GM03348 (cell line): ENCODE measurements around the gene FEM1A.
A peak's percentile ranks its signal among the peaks of the same experiment; 100 is the strongest.
"Not testable (repeated sequence)": the region's sequence is repeated elsewhere in the genome, so short reads cannot be mapped to it uniquely, and the experiment has no call there.

Experiments used
- DNase-seq: peaks from one replicate; pipeline ENCODE4 v3.0.0; 2012; ENCODE audit warnings: low spot score

Gene FEM1A

GRCh38 chr19:4773047-4773640 lies 18.4 kb upstream of the FEM1A start:
- DNase-seq, result no peak

DNA sequence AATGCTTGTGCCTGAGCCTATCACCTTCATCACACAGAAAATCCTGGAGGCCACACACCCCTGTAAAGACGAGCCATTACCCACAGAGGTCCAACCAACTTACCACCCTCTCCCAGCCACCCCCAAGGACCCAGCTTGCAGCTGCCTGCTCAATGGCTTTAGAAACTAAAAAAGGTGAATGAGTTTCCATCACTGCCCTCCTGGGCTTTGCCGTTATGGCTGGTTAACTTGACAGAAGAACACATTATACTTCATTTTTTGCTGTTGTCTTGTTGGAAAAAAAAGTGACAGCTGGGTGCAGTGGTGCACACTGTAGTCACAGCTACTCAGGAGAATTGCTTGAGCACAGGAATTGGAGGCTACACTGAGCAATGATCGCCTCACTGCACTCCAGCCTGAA lies 17.4 kb upstream of the FEM1A start:
- no peak for DNase-seq

DNA sequence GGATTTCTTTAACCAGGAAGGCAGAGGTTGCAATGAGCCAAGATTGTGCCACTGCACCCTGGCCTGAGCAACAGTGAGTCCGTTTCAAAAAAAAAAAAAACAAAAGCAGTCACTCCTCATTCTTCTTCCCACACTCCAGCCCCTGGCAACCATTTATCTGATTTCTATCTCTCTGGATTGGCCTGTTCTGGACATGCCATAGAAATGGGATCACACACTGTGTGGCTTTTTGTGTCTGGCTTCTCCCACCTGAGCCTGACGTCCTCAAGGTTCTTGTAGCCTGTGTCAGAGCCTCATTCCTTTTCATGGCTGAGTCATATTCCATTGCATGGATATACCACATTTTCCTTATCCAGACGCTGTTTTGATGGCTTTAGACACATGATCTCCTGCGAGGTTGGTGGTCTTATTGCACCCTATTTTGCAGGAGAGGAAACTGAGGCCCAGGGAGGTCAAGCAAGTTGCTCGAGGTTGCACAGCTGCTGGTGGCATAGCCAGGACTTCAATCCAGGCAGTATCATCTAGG lies 15.8 kb upstream of the FEM1A start:
- DNase-seq, result no peak

DNA sequence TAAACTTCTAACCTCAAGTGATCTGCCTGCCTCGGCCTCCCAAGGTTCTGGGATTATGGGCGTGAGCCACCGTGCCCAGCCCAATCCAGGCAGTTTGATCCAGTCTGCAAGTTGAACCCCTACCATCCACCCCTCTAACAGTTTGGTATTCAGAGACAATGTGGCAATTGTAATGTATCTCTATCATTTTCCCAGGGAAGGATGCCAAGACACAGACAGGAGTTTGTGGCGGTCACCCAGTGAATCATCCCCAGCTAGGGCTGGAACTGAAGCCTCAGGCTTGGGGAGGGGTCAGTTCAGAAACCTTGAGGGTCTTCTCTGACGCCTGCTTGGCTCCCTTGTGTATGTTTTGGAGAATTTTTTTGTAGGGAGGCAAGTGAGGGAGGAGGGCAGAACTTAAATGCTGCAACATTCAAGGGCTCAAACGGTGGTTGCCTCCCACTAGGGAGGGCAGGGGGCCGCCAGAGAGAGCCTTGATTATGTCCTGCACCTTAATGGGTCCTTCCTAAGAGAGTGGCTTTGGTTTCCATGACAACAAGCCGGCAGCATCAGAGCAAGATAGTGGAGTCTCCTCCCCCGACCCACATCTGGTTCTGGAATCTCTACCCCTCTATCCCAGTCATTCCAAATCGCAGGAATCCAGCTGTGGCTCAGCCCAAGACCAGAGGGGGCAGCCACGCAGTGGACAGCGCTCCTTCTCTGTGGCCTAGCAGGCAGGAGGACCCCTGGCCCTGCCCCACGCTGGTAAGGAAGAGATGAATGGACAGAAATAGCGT lies 14.9 kb upstream of the FEM1A start:
- no peak for DNase-seq

- DNase-seq, result not testable (repeated sequence)
These were observed 13.4 kb upstream of the FEM1A start for GRCh38 chr19:4778124-4778523.

DNA sequence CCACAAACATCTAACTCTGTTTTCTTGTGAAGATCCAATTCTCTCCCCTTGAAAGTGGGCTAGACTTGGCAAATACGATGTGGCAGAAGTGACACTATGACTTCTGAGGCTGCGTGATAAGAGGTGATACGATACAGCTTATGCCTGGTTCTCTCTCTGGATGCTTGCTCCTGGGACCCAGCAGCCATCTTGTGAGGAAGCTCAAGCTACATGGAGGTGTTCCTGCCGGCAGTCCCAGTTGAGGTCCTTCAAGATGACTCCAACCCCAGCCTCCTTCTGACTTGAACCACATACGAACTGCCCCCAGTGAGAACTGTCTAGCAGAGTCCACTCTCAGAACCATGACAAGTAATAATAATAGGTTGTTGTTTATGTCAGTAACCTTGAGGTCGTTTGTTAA lies 10.7 kb upstream of the FEM1A start:
- no peak for DNase-seq

DNA sequence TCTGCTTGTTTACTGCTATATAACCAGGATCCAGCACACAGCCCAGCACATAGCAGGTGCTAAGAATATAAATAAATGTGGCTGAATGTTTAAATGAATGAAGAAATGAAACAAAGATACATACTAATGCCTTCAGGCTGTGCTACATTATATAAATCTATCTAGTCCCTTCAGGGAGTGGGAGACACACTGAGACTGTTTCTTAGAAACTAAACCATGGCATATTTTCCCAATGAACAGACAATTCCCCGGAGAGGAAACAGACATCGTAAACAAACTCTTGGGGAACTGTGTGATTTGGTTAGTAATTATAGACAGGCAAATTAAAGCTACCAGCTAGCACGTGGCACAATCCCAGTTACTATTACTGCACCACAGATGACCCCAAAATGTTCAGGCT lies 9.7 kb upstream of the FEM1A start:
- no peak for DNase-seq

DNA sequence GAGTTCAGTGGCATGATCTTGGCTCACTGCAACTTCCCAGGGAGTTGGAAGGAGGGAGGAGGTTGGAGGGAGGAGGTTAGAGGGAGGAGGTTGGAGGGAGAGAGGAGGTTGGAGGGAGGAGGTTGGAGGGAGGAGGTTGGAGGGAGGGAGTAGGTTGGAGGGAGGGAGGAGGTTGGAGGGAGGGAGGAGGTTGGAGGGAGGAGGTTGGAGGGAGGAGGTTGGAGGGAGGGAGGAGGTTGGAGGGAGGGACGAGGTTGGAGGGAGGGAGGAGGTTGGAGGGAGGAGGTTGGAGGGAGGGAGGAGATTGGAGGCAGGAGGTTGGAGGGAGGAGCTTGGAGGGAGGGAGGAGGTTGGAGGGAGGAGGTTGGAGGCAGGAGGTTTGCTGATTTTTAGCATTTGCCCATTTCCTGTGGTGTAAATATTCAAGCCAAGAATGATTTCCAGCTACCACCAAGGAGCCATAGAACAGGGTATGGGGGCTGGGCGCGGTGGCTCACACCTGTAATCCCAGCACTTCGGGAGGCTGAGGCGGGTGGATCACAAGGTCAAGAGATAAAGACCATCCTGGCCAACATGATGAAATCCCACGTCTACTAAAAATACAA lies 5.0 kb upstream of the FEM1A start:
- not testable (repeated sequence) for DNase-seq

DNA sequence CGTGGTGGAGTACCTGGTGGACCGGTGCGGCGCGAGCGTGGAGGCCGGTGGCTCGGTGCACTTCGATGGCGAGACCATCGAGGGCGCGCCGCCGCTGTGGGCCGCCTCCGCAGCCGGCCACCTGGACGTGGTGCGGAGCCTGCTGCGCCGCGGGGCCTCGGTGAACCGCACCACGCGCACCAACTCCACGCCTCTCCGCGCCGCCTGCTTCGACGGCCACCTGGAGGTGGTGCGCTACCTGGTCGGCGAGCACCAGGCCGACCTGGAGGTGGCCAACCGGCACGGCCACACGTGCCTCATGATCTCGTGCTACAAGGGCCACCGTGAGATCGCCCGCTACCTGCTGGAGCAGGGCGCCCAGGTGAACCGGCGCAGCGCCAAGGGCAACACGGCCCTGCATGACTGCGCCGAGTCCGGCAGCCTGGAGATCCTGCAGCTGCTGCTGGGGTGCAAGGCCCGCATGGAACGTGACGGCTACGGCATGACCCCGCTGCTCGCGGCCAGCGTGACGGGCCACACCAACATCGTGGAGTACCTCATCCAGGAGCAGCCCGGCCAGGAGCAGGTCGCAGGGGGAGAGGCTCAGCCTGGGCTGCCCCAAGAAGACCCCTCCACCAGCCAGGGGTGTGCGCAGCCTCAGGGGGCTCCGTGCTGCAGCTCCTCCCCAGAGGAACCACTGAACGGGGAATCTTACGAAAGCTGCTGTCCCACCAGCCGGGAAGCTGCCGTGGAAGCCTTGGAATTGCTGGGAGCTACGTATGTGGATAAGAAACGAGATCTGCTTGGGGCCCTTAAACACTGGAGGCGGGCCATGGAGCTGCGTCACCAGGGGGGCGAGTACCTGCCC lies 708 bp downstream of the FEM1A start:
- not testable (repeated sequence) for DNase-seq

DNA sequence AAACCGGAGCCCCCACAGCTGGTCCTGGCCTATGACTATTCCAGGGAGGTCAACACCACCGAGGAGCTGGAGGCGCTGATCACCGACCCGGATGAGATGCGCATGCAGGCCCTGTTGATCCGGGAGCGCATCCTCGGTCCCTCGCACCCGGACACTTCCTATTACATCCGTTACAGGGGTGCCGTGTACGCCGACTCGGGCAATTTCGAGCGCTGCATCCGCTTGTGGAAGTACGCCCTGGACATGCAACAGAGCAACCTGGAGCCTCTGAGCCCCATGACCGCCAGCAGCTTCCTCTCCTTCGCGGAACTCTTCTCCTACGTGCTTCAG lies 1.3 kb downstream of the FEM1A start:
- not testable (repeated sequence) for DNase-seq

- DNase-seq, result not testable (repeated sequence)
These were observed 1.7 kb downstream of the FEM1A start for GRCh38 chr19:4793278-4793677.

- no peak for DNase-seq
These were observed 3.4 kb downstream of the FEM1A start for GRCh38 chr19:4794971-4795370.

DNA sequence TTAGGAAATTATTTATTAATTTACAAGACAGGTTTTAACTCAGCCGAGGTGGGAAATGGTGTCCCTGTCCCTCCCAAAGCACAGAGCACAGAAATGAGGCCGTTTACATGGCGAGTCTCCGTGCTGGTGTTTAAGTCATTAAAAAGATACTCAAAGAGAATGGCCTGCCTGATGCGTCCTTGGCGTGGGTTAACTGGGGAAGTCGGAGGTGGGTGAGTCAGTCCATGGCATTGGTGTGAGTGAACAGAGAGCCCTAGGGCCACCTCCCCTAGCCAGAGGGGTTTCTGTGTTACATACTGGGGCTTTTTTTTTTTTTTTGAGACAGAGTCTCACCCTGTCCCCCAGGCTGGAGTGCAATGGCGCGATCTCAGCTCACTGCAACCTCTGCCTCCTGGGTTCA lies 3.9 kb downstream of the FEM1A start:
- no peak for DNase-seq

DNA sequence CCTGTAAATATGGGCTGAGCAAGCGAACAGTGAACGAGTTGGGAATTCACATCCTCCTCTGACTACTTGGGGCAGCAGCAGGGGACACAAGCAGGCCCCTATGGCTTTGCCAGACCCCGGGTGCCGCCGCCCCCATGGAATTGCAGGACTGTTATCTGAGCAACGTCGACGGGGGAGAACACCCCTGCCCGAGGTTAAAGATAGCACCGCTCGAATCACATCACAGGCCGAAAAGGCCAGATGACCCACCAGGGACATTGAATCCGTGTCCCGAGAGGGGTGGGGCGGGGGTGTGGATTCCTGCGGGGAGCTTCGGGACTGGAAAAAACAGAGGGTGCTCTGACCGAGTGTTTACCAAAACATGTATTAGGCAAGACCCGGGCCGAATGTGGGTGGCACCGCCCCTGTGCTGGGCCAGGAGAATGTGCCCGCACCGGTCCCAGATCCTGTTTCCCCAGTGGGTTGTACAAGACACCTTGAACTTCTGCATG lies 9.1 kb downstream of the FEM1A start:
- DNase-seq, result no peak

DNA sequence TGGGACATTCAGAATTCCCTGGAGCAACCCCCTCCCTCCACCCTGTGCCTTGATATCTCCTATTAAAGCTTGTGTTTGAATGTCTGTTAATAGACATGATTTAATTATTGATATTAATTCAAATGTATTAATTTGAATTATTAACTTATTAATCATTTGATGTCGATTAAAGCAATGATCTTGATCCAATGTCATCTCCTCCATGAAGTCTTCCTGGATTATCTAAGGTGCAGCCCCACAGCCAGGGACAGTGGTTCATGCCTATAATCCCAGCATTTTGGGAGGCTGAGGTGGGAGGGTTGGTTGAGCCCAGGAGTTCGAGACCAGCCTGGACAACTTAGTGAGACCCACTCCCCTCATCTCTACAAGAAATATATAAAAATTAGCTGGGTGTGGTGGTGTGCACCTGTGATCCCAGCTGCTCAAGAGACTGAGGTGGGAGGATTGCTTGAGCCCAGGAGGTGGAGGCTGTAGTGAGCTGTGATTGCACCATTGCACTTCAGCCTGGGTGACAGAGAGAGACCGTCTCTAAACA lies 9.6 kb downstream of the FEM1A start:
- DNase-seq, result no peak

GRCh38 chr19:4802711-4803110 lies 11.2 kb downstream of the FEM1A start:
- DNase-seq, result no peak

DNA sequence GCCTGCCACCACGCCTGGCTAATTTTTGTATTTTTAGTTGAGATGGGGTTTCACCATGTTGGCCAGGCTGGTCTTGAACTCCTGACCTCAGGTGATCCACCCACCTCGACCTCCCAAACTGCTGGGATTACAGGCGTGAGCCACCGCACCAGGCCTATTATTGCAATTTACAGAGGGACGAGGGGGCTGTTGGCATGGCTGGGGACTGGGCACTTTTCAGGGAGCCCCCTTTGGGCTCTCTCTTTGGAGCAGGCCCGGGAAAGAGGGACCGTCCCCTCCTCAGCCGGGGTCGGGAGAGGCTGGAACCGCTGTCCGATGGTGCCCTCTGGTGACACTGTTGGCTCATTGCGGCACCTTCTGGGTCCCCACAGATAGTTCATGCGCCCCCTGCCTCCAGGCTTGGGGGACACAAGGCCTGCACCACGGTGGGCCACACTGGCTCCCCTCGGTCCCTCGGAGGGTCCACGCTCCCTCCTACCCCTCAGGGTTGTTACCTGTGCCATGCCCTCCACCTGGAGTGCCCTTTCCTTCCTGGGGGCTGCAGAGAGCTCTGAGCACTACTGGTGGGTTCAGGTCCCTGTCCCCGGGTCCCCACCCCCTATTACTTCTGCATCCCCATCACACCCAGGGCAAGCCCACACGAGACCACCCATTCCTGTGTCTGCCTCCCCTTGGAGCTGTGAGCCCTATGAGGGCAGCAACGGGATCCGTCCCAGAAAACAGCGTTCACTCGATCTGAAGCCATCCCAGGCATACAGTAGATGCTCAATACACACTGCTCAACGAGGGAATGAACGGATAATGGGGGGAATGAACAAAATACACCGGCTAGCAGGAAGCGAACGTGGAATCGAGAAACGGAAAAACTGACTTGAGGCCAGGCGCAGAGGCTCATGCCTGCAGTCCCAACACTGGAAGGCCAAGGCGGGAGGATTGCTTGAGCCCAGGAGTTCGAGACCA lies 12.5 kb downstream of the FEM1A start:
- DNase-seq, result peak; percentile 74

DNA sequence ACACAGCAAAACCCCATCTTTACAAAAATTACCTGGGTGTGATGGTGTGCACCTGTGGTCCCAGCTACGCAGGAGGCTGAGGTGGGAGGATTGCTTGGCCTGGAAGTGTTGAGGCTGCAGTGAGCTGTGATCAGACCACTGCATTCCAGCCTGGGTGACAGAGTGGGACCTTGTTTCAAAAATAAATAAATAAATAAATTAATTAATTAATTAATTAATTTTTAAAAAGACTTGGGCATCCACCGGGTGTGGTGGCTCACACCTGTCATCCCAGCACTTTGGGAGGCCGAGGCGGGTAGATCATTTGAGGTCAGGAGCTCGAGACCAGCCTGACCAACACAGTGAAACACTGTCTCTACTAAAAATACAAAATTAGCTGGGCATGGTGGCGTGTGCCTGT lies 13.6 kb downstream of the FEM1A start:
- DNase-seq, result not testable (repeated sequence)

- DNase-seq, result no peak
These were observed 14.8 kb downstream of the FEM1A start for GRCh38 chr19:4806384-4806783.

DNA sequence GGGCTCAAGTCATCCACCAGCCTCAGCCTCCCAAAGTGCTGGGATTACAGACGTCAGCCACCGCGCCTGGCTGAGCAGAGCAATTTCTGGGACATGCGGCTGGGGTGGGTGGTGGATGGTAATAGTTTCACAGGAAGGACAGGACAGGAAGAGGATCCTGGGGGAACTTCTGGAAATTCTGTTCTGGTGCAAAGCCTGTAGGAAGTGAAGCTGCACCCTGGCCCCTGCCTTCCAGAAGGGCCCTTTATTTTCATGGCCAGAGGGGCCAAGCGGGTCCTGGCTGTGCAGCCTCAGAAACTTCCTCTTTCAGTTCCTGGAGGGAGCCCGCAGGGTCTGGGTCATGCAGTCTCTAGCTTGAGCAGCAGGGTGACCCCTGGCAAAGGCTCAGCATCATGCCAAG lies 15.7 kb downstream of the FEM1A start:
- no peak for DNase-seq
